Loucy (cell line): ENCODE data around the gene PANX2.

Experiments used
- CTCF ChIP-seq: fragments of 200-600 bp; sonication (generic); conservative IDR thresholded peaks from 2 replicates; pipeline ENCODE4 v1.5.1; 2014; ENCODE audit warnings: mild to moderate bottlenecking, antibody characterized with exemption, low read length
- EZH2phosphoT487 ChIP-seq: fragments of 200-600 bp; IDR thresholded peaks from 2 replicates; pipeline ENCODE4 v1.6.1; 2018; ENCODE audit warnings: antibody characterized with exemption, mild to moderate bottlenecking, moderate library complexity, borderline replicate concordance

- TF ChIP-seq CTCF (peak; percentile 90), EZH2phosphoT487 (no peak)
Measured at GRCh38 chr22:50148991-50149721, 21.4 kb upstream of the PANX2 start.
